Measurements from ENCODE around the gene ECD. TPM values are rescaled to one million over a fixed set of nuclear protein-coding genes. Genes with fewer than 3 reads are reported as not detected.

ECD gene
- polyA plus RNA-seq, 1 donor from 2014 or later = 30.0 TPM

GRCh38 chr10:73106301-73106700, 61.5 kb downstream of the ECD start:
- no peaks in the 10 kb centered on the region for H3K9me3 ChIP-seq (ENCODE audit: low read length)
- H2AFZ ChIP-seq (ENCODE audit: low read depth, low read length) = no peak overlapping the region
- no peaks in the 10 kb centered on the region for H3K9me2 ChIP-seq (ENCODE audit: insufficient read depth, low read length)
- TF ChIP-seq RAD21 (conservative IDR thresholded peaks at IDR 0.05) (no peak), MXI1 (conservative IDR thresholded peaks at IDR 0.05; ENCODE audit: poor library complexity, severe bottlenecking) (no peak), EZH2 (IDR thresholded peaks at IDR 0.05; ENCODE audit: borderline replicate concordance, insufficient read depth, low read length, poor library complexity, severe bottlenecking) (no peak)
- TF ChIP-seq, protein P1, sequence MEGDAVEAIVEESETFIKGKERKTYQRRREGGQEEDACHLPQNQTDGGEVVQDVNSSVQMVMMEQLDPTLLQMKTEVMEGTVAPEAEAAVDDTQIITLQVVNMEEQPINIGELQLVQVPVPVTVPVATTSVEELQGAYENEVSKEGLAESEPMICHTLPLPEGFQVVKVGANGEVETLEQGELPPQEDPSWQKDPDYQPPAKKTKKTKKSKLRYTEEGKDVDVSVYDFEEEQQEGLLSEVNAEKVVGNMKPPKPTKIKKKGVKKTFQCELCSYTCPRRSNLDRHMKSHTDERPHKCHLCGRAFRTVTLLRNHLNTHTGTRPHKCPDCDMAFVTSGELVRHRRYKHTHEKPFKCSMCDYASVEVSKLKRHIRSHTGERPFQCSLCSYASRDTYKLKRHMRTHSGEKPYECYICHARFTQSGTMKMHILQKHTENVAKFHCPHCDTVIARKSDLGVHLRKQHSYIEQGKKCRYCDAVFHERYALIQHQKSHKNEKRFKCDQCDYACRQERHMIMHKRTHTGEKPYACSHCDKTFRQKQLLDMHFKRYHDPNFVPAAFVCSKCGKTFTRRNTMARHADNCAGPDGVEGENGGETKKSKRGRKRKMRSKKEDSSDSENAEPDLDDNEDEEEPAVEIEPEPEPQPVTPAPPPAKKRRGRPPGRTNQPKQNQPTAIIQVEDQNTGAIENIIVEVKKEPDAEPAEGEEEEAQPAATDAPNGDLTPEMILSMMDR (IDR thresholded peaks at IDR 0.05; ENCODE audit: poor library complexity, severe bottlenecking) = no peak
- H3F3A ChIP-seq (ENCODE audit: insufficient read depth, low read length, poor library complexity, severe bottlenecking) = no peaks in the 10 kb centered on the region
- no peaks in the 10 kb centered on the region for H3K36me3 ChIP-seq (ENCODE audit: insufficient read depth, low read length)
- H4K20me1 ChIP-seq (ENCODE audit: insufficient read depth) = no peaks in the 10 kb centered on the region
- H3K4me3 ChIP-seq (ENCODE audit: low read length) = no peak overlapping the region
- H3K4me2 ChIP-seq (ENCODE audit: low read length) = no peak overlapping the region
- no peaks in the 10 kb centered on the region for H3K79me2 ChIP-seq (replicated peaks; ENCODE audit: insufficient read depth, low read length)
- no peak overlapping the region for H3K27ac ChIP-seq (ENCODE audit: low read length)
- H3K9ac ChIP-seq (ENCODE audit: low read length) = no peak overlapping the region
- no peaks in the 10 kb centered on the region for H3K27me3 ChIP-seq (ENCODE audit: insufficient read depth, low read depth, low read length)

GRCh38 chr10:73099141-73099540, 68.7 kb downstream of the ECD start:
- TF ChIP-seq EZH2 (IDR thresholded peaks at IDR 0.05; ENCODE audit: borderline replicate concordance, insufficient read depth, low read length, poor library complexity, severe bottlenecking) (no peak), RAD21 (conservative IDR thresholded peaks at IDR 0.05) (no peak), EP300 (conservative IDR thresholded peaks at IDR 0.05; ENCODE audit: poor library complexity, severe bottlenecking) (no peak), SMC3 (conservative IDR thresholded peaks at IDR 0.05; ENCODE audit: poor library complexity) (no peak), TAF1 (IDR thresholded peaks at IDR 0.05; ENCODE audit: low read depth) (no peak), POLR2AphosphoS5 (IDR thresholded peaks at IDR 0.05) (no peak), MXI1 (conservative IDR thresholded peaks at IDR 0.05; ENCODE audit: poor library complexity, severe bottlenecking) (no peak)
- TF ChIP-seq, protein P2, sequence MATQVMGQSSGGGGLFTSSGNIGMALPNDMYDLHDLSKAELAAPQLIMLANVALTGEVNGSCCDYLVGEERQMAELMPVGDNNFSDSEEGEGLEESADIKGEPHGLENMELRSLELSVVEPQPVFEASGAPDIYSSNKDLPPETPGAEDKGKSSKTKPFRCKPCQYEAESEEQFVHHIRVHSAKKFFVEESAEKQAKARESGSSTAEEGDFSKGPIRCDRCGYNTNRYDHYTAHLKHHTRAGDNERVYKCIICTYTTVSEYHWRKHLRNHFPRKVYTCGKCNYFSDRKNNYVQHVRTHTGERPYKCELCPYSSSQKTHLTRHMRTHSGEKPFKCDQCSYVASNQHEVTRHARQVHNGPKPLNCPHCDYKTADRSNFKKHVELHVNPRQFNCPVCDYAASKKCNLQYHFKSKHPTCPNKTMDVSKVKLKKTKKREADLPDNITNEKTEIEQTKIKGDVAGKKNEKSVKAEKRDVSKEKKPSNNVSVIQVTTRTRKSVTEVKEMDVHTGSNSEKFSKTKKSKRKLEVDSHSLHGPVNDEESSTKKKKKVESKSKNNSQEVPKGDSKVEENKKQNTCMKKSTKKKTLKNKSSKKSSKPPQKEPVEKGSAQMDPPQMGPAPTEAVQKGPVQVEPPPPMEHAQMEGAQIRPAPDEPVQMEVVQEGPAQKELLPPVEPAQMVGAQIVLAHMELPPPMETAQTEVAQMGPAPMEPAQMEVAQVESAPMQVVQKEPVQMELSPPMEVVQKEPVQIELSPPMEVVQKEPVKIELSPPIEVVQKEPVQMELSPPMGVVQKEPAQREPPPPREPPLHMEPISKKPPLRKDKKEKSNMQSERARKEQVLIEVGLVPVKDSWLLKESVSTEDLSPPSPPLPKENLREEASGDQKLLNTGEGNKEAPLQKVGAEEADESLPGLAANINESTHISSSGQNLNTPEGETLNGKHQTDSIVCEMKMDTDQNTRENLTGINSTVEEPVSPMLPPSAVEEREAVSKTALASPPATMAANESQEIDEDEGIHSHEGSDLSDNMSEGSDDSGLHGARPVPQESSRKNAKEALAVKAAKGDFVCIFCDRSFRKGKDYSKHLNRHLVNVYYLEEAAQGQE (IDR thresholded peaks at IDR 0.05; ENCODE audit: borderline replicate concordance) = no peak
- TF ChIP-seq, protein P1 (IDR thresholded peaks at IDR 0.05; ENCODE audit: poor library complexity, severe bottlenecking) = no peak
- Histone ChIP-seq H3K4me2 (ENCODE audit: low read length) (no peak overlapping the region), H3K9me2 (ENCODE audit: insufficient read depth, low read length) (no peaks in the 10 kb centered on the region), H3K27ac (ENCODE audit: low read length) (no peak overlapping the region), H3F3A (ENCODE audit: insufficient read depth, low read length, poor library complexity, severe bottlenecking) (no peaks in the 10 kb centered on the region), H3K27me3 (ENCODE audit: insufficient read depth, low read depth, low read length) (no peaks in the 10 kb centered on the region), H3K4me3 (ENCODE audit: low read length) (no peak overlapping the region), H3K36me3 (ENCODE audit: insufficient read depth, low read length) (no peaks in the 10 kb centered on the region), H2AFZ (ENCODE audit: low read depth, low read length) (no peak overlapping the region), H3K9ac (ENCODE audit: low read length) (no peak overlapping the region), H3K9me3 (ENCODE audit: low read length) (no peaks in the 10 kb centered on the region), H4K20me1 (ENCODE audit: insufficient read depth) (no peaks in the 10 kb centered on the region), H3K79me2 (replicated peaks; ENCODE audit: insufficient read depth, low read length) (peaks cover 2% of the 10 kb centered on the region)
